HG03342 (cell line): Measurements from ENCODE around the gene C9orf78.

Experiments used
- ATAC-seq: cut with Tn5 transposase; IDR thresholded peaks from one replicate; pipeline ENCODE4 v1.9.1; 2021; ENCODE audit warnings: mild to moderate bottlenecking, moderate library complexity; ENCODE audit not compliant: unreplicated experiment

Gene C9orf78

GRCh38 chr9:129835128-129835859, at the start of gene C9orf78, which contains the start of gene USP20:
Gene C9orf78 (minus strand): TSS chr9:129835275. CDS start chr9:129835221, 54 bp downstream.
Gene USP20 (plus strand): TSS chr9:129835458. CDS start chr9:129852556, 17,098 bp downstream.
- ATAC-seq: peak; percentile 91

GRCh38 chr9:129884220-129885017, 49.3 kb upstream of the C9orf78 start:
- ATAC-seq: peak; percentile 37

- ATAC-seq: no peak
Observed at GRCh38 chr9:129881547-129882324, 46.7 kb upstream of the C9orf78 start.

- ATAC-seq: no peak
Observed at GRCh38 chr9:129880654-129881546, 45.8 kb upstream of the C9orf78 start.

GRCh38 chr9:129879991-129880653, 45.0 kb upstream of the C9orf78 start:
- no peak for ATAC-seq

- no peak for ATAC-seq
Observed at GRCh38 chr9:129879103-129879699, 44.1 kb upstream of the C9orf78 start.

- ATAC-seq: no peak
Observed at GRCh38 chr9:129878291-129878690, 43.2 kb upstream of the C9orf78 start.

GRCh38 chr9:129876815-129877214, 41.7 kb upstream of the C9orf78 start:
- no peak for ATAC-seq

- no peak for ATAC-seq
Observed at GRCh38 chr9:129875687-129876395, 40.8 kb upstream of the C9orf78 start.

GRCh38 chr9:129875181-129875611, 40.1 kb upstream of the C9orf78 start:
- no peak for ATAC-seq

- ATAC-seq: no peak
Observed at GRCh38 chr9:129874261-129875101, 39.4 kb upstream of the C9orf78 start.

GRCh38 chr9:129873563-129874190, 38.6 kb upstream of the C9orf78 start:
- no peak for ATAC-seq

GRCh38 chr9:129871046-129871445, 36.0 kb upstream of the C9orf78 start:
- ATAC-seq: no peak

- ATAC-seq: no peak
Observed at GRCh38 chr9:129869585-129870501, 34.8 kb upstream of the C9orf78 start.

GRCh38 chr9:129868872-129869486, 33.9 kb upstream of the C9orf78 start:
- no peak for ATAC-seq
